Measurements from ENCODE around the gene PHF8.

GRCh38 chrX:54063361-54063760 is 19.1 kb upstream of the PHF8 start:
- no peak for TF ChIP-seq CTCF (IDR thresholded peaks at IDR 0.05)
- no peak for TF ChIP-seq POLR2A (IDR thresholded peaks at IDR 0.05)
